GM12892 (cell line): Measurements from ENCODE around the gene AXDND1.
"Not testable (repeated sequence)": the region's sequence is repeated elsewhere in the genome, so short reads cannot be mapped to it uniquely, and the experiment has no call there.

Experiments used
- DNase-seq: peaks from one replicate; pipeline ENCODE4 v3.0.0; 2011; ENCODE audit not compliant: insufficient read length
- FAIRE-seq: peaks from 2 replicates; lab custom pipeline; 2011; peaks lifted over from hg19 to GRCh38; lab: Jason Lieb, UNC
- POLR2A ChIP-seq: IDR thresholded peaks from 2 replicates; pipeline ENCODE4 v1.6.1; 2011; ENCODE audit warnings: low read depth, low read length, control low read depth
- POLR2AphosphoS5 ChIP-seq: IDR thresholded peaks from 2 replicates; pipeline ENCODE4 v1.6.1; 2011; ENCODE audit warnings: low read depth, low read length, control low read depth
- TAF1 ChIP-seq: IDR thresholded peaks from 2 replicates; pipeline ENCODE4 v1.6.1; 2011; ENCODE audit warnings: low read depth, mild to moderate bottlenecking, control low read depth, low read length, borderline replicate concordance

Gene AXDND1

DNA sequence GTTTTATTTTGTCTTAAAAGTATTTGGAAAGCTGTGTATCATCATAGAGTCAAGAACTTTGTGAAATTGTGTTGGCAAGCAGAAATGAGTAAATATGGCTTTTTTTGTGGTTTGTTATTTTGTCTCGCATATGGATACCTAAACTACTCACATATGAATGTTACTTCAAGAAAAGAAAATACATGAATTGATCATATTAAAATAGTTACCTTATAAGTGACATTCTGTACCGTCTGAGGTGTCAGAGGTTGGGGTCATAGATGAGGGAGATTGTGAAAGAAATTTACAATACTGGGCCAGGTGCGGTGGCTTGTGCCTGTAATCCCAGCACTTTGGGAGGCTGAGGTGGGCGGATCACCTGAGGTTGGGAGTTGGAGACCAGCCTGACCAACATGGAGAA lies 31.3 kb upstream of the AXDND1 start:
- FAIRE-seq (no peak), DNase-seq (no peak)
- TF ChIP-seq TAF1, result no peak
- TF ChIP-seq POLR2AphosphoS5, result no peak
- no peak for TF ChIP-seq POLR2A

DNA sequence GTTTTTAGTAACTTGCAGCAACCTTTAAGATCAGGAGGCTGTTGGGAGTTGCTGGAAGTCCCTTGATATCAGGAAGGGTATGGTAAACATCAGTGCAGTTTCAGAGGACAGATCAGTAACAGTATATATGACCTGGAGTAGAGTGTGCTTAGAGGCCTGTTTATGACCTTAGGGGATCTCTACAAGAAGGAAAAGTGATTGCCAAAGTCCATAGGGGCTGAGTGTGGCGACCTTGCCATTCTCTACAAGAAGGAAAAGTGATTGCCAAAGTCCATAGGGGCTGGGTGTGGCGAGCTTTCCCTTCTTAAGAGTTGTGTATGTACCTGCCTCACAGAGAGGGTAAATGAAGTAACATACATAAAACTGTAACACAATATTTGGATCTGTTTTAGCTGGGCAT lies 28.5 kb upstream of the AXDND1 start:
- FAIRE-seq (no peak), DNase-seq (no peak)
- TF ChIP-seq POLR2AphosphoS5 (no peak), TAF1 (no peak), POLR2A (no peak)

DNA sequence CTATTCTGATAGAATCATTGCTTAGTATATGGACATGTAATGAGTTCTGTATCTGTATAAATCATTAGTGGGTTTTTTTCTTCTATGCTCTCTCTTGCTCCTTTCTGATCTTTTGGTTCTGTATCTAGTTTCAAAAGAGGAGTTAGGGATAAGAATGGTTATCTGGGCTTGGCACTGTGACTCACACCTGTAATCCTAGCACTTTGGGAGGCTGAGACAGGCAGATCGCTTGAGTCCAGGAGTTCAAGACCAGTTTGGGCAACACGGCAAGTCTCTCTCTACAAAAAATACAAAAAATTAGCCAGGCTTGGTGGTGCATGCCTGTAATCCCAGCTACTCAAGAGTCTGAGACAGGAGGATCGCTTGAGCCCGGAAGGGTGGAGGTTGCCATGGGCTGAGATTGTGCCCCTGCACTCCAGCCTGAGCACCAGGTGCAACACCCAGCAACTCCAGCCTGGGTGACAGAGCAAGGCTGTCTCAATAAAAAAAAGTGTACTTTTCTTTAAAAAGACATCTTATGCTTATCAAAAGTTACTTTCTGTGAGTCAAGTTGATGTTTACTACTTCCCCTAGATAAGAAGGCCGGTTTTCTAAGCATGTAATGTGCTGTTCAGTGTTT lies 27.7 kb upstream of the AXDND1 start:
- no peak for DNase-seq
- TF ChIP-seq POLR2A (no peak), POLR2AphosphoS5 (no peak), TAF1 (no peak)
- FAIRE-seq, result no peak

DNA sequence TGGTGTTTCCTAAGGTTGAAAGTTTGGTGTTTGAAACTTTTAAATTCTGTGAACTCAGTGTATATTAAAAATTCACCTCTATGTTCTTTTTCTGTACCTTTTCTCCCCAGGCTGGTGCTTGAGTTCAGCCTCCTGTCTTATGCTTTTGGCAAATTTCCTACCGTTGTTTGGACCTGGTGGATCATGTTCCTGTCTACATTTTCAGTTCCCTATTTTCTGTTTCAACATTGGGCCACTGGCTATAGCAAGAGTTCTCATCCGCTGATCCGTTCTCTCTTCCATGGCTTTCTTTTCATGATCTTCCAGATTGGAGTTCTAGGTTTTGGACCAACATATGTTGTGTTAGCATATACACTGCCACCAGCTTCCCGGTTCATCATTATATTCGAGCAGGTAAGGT lies 24.9 kb upstream of the AXDND1 start:
- TF ChIP-seq POLR2A, result no peak
- no peak for TF ChIP-seq TAF1
- TF ChIP-seq POLR2AphosphoS5, result no peak
- DNase-seq (no peak), FAIRE-seq (no peak)

DNA sequence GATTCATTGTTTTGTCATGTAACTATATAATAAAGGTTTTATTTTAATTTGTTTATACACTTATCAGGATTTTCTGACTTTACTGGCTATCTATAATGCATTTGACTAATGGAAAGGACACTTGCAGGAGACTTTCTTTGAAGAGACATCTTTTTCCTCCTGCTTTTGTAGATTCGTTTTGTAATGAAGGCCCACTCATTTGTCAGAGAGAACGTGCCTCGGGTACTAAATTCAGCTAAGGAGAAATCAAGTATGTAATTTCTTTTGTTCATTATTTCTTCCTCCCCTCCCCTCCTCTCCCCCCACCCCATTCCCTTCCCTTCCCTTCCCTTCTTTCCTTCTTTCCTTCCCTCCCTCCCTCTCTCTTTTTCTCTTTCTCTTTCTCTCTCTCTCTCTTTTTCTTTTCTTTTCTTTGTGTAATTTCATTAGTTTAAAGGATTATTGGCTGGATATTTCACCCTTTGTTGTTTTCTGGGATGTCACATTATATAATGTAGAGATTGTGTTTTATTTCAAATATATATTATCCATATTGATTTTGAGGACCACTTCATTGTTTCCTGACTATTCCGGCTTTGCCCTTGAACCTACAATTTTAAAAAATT lies 23.7 kb upstream of the AXDND1 start:
- FAIRE-seq, result no peak
- no peak for TF ChIP-seq POLR2A
- no peak for TF ChIP-seq TAF1
- TF ChIP-seq POLR2AphosphoS5, result no peak
- DNase-seq, result no peak

DNA sequence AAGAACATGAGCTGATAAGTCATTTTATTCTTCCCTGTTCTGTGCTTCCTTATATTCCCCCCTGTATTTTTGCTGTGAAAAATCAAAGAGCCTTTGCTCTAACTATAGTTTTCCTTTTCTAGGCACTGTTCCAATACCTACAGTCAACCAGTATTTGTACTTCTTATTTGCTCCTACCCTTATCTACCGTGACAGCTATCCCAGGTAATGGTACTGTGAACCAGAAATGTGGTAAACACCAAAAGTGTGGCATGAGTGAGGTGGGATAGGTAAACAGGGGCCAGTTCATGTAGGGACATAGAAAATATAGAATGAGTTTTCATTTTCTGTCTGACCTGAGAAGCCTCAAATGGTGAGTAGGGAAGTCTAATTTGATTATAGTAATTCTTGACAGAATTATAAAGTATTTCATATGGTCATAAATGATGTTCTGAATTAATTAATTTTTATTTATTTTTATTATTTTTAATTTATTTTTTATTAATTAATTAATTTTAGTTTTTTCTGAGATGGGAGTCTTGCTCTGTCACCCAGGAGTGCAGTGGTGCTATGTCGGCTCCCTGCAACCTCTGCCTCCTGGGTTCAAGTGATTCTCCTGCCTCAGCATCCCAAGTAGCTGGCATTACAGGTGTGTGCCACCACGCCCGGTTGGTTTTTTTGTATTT lies 22.9 kb upstream of the AXDND1 start:
- TF ChIP-seq POLR2A (no peak), POLR2AphosphoS5 (no peak), TAF1 (no peak)
- FAIRE-seq (no peak), DNase-seq (no peak)

- no peak for DNase-seq
- TF ChIP-seq POLR2AphosphoS5 (no peak), POLR2A (no peak), TAF1 (no peak)
- no peak for FAIRE-seq
These were observed 14.5 kb upstream of the AXDND1 start for GRCh38 chr1:179351281-179351680.

DNA sequence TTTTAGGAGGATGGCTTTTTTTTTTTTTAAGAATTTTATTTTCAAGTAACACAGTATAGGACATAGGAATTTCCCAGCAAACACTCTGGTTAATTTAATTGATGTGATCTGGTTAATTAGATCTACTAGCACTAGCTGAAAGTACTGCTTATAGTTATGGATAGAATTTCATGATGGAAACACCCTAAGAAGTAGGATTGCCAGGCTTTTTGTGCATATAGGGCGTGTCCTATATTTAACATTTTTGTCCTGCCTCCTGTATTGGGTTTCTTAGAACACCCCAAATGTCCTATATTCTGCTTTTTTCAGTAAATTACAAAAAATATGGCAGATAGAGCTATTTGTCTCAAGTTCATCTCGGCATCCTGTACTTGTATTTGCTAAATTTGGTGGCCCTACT lies 13.5 kb upstream of the AXDND1 start:
- no peak for DNase-seq
- TF ChIP-seq POLR2AphosphoS5, result no peak
- no peak for TF ChIP-seq POLR2A
- no peak for TF ChIP-seq TAF1
- FAIRE-seq, result no peak

DNA sequence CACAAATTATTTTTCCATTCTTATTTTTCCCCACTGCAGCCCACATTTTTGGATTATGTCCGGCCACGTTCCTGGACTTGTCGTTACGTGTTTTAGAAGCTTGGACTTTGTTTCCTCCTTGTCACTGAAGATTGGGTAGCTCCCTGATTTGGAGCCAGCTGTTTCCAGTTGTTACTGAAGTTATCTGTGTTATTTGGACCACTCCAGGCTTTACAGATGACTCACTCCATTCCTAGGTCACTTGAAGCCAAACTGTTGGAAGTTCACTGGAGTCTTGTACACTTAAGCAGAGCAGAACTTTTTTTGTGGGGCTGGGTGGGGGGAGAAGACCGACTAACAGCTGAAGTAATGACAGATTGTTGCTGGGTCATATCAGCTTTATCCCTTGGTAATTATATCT lies 12.2 kb upstream of the AXDND1 start:
- no peak for DNase-seq
- TF ChIP-seq POLR2A (no peak), TAF1 (no peak), POLR2AphosphoS5 (no peak)
- no peak for FAIRE-seq

GRCh38 chr1:179361631-179362030 lies 4.1 kb upstream of the AXDND1 start:
- DNase-seq, FAIRE-seq: not testable (repeated sequence)

- no peak for TF ChIP-seq TAF1
- TF ChIP-seq POLR2AphosphoS5, result no peak
- no peak for TF ChIP-seq POLR2A
- FAIRE-seq, result peak; percentile 44
- no peak for DNase-seq
These were observed 476 bp downstream of the AXDND1 start for GRCh38 chr1:179366093-179366800.

DNA sequence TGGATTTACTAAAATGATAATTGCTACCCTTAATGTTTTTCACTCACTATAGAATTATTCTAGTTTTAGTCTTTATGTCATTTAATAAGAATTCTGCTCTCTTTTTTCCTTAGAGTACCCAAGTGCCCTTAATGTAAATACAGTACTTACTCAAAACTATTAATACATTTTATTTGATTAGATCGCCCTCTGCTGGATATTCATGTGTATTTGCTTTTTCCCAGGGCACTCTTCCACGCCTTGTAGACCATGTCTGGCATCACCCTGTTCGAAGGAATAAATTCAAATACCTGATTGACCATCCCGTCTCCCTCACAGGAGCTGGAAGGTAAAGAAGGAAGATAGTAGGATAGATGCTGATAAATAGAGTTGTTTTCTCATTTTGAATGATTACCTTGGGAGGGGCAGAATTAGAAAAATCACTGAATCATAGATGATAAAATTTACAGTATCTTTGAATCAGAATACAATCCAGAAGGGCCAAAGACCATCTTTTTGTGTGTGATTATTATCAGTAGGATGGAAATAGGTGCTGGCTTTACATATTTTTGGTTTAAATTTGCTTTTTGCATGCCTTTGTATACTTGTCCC lies 4.1 kb downstream of the AXDND1 start:
- peak; percentile 27 for FAIRE-seq
- no peak for TF ChIP-seq TAF1
- TF ChIP-seq POLR2A, result no peak
- no peak for TF ChIP-seq POLR2AphosphoS5
- DNase-seq, result peak; percentile 6
